Activated CD4-positive, CD25-positive, alpha-beta regulatory T cell treated with anti-CD3 and anti-CD28 coated beads, Interleukin-2, amount 50 U/mL, for 16 hours (primary cell): ENCODE data around the gene MED9.

Experiments used
- DNase-seq: peaks from one replicate; pipeline ENCODE4 v3.0.0-alpha.2; 2020; ENCODE audit warnings: low read depth, low spot score

The MED9 gene

DNA sequence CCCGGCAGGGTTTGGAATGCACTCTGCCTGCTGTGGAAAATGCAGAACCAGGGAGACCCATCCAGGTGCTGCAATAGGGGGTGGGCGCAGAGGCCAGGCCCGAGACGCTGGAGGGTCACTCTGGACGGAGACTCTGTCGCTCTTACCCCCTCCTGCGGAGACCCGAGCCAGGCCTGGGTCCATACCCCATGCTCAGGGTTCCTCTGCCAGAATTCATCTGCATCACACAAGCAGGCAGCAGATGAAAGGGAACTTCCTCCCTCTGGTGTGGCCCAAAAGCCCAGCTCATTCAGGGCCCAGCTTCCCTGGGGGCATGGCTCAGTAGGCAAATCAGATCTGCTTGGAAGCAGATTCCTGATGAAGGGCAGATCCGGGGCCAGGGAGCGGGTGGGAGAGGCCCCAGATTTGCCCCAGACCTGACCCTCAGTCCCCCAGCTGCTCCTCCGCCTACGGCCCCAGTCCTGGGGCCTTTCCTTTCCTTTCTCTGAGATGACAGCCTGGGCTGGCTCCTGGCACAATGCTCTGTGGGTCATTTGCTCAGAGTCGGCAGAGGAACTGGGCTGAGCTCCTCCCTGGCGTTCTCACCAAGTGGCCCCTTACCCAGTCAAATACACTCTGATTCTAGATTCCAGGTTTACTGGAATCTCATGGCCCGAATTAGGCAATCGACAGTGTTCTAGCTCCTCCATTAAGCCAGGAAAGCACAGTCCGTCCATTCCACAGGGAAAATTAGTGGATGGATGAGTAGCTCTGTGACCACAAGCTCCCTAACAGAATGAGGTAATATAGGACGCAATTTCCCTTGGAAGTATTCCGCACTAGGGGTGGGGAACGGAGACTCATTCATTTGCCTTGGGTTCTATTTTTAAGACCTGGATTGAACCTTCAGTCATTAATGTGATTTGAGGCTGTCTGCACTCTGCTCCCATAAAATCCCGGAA, 38.5 kb downstream of the MED9 start:
- DNase-seq = no peak

GRCh38 chr17:17515934-17516930, 39.4 kb downstream of the MED9 start:
- no peak for DNase-seq

DNA sequence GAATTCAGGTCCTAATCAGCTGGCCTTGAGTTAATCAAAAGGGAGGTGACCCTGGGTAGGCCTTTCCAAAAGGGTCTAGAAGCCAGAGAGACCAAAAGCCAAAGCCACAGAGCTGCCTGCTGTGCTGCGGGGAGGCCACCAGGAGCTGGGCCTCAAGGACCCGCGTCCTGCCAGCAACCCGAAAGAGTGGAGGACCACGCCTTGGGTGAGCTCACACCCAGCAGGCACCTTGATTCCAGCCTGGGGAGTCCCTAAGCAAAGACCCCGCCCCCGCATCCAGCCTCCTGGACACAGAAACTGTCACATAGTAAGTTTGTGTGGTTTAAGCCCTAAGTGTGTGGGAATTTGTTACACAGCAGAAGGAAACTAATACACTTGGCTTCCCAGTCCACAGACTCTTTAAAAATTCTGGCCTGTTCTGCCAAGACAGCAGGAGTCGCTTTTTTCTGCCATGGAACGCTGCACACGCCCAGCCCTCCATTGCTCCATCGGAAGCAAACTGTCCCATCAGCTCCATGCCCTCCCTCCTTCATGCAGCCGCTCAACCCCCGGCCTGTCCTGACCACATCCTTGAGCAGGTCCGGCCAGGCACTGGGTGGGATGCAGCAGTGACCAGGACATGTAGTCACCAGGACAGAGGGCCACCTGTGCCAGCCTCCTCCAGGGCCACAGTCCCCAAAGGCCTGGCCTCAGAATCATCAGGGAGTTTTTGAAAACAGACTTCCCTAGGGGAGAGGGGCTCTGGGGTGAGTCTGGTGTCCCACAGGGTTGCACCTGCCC, 40.3 kb downstream of the MED9 start:
- no peak for DNase-seq

DNA sequence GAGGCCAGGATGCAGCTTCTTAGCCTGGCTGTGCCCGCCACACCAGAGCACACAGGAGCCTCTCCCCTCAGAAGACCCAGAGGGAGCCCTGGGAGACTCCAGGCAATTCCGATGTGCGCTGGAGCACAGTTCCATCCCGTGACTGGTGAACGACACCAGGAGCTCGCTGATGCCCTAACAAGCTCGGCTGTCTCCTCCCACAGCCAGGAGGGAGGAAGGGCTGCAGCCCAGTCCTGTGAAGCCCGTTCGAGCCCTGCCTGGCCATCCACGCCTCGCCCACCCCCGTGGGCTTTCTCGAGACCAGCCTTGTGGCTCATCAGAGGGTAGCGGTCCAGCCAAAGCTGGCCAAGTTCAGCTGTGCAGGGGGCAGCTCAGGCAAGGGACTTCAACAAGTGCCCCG, 41.2 kb downstream of the MED9 start:
- DNase-seq = no peak

GRCh38 chr17:17518951-17519350, 42.2 kb downstream of the MED9 start:
- no peak for DNase-seq

DNA sequence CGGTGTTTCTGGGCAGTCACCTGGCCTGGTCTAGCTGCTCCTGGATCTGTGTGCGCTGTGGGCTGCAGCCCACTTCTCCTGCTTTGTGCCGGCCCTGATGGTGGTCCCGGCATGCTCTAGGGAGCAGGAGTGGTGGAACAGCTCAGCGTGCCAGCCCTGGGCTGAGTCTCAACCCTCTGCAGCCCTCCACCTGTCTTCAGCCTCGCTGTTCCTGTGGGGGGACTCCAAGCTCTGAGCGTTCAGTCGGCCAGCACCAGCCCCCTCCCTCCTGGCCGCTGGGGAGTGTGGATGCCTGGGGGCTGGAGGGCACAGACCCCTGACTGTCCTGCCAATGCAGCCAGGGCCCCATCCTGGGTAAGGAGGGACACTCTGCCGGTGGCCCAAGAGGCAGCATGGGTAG, 43.1 kb downstream of the MED9 start:
- no peak for DNase-seq

DNA sequence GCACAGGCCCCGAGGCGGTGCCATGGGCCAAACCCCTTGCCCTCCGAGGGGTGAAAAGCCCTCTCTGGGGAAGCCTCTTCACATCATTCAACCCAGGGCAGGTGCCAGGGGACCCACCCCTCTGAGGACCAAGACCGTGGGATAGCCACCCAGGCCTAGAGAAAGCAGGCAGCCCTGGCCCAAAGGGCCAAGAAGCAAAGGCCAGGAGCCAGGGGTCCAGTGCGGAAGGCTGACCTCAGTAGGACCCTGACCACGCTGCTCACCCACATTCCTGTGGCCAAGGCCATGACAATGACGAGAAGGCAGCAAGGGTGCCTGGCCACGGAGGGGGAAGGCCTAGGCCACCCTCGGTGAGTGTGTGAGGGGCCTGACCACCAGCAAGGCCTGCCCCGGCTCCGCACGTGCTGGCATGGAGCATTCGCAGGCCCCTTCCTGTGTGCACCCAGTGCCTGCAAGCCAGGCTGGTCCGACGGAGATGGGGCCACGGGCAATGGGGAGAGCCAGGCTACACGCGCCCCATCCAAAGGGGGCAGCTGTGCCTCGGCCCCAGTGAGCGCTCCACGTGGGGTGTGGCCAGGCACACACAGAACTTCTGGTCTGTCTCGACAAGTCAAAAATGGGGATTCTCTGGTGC, 43.9 kb downstream of the MED9 start:
- DNase-seq = no peak

- DNase-seq = no peak
Measured at GRCh38 chr17:17523001-17523730, 46.4 kb downstream of the MED9 start.

- DNase-seq = no peak
Measured at GRCh38 chr17:17523731-17524490, 47.1 kb downstream of the MED9 start.

DNA sequence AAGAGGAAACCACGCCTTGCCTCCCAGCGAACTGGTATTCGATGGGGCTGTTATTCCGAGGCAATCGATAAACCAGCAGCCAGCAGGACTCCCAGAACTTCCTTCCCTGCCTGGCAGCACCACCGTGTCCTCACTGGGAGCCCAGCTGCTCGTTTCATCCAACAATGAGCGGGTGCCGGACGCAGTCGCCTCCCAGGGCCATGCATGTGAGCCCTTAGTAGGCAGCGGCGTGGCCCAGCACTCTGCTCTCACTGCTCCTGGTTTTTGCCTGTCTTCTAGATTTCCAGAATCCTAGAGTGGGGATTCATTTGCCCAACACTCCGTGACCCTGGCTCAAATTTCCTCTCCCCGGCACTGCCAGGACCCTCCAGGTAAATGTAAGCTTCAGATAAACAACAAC, 48.5 kb downstream of the MED9 start:
- no peak for DNase-seq

- no peak for DNase-seq
Measured at GRCh38 chr17:17525956-17526355, 49.2 kb downstream of the MED9 start.

GRCh38 chr17:17526369-17526768, 49.6 kb downstream of the MED9 start:
- DNase-seq = no peak

- no peak for DNase-seq
Measured at GRCh38 chr17:17527534-17527933, 50.7 kb downstream of the MED9 start.

DNA sequence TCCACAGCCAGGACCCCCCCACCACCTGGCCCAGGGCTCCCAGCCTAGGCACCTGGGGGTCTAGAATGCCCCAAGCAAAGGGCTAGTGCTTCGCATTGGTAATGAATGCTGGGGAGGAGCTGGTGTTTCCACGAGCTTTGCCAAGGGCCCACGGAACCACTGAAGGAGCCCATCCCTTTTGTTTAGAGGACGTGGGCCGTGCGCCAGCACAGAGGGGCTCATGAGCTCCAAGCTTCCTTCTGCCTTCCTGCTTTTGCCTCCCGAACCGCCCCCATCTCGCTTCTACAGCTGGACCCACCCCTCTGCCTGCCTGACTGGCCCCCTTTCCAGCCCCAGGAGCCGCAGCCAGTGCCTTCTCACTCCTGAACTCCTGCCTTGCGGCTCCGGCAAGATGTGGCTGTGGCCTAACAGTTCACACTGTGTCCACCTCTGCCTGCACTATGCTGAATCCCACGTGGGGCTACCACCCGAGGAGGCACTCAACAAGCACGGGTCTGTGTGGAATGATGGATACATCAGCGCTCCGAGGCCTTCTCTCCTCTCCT, 51.2 kb downstream of the MED9 start:
- no peak for DNase-seq

DNA sequence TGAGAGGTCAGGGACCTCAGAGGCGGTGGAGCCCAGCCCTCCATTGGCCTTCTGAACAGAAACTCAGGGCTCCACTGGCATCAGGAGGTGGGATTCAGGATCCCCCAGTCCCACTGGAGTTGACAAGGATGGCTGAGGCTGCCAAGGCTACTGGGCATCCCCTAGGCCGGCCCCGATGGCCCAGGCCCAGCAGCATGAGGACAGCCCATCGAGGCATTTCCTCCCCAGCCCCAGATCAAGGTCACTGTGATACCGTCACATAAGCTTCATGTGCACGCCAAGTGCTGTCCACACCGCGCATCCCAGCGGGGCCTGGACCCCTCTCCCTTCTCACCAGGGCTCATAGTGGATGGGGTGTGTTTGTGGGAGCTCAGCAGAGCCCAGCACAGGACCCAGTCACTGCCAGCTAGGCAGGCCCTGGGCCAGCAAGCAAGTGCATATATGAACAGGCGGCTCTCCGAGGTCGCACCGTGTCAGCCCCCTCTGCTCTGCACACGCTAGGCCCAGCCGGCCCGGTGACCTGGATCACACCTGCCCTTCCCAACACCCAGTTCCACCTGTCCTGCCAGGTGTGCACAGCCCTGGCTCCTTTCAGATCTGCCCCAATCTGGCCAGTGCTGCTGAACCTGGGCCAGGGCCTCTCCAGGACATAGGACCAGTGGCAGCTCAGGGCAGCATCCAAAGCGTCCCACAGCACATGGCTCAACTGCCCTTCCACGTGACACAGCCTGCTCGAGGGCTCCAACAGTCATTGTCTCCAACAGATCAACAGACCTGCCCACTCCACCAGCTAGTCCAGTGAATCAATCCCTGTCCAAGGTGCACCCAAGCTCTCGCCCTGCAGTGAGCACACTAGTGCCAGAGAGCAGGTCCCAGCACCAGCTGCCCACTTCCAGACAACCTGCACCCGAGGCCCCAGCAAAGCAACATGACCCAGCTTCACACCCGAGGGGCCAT, 52.2 kb downstream of the MED9 start:
- no peak for DNase-seq

- DNase-seq = no peak
Measured at GRCh38 chr17:17531156-17531555, 54.4 kb downstream of the MED9 start.

GRCh38 chr17:17532991-17533390, 56.2 kb downstream of the MED9 start:
- no peak for DNase-seq

DNA sequence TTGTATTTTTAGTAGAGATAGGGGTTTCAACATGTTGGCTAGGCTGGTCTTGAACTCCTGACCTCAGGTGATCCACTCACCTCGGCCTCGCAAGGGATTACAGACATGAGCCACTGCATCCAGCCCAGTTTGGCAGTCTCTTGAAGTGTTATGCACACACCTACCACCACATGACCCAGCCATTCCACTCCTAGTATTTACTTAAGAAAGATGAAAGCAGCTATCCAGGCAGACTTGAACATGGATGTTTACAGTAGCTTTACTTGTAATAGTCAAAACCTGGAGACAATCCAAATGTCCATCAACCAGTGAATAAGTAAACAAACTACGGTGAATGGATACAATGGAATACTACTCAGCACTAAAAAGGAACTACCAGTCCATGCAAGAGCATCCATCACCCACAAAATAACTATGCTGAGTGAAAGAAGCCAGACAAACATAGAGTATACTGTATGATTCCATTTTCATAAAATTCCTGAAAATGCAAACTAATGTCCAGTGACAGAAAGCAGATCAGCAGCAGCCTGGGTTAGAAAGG, 57.2 kb downstream of the MED9 start:
- no peak for DNase-seq
